HG02870 (cell line): Measurements from ENCODE around the gene SLIT3.
"Not testable (repeated sequence)": the region's sequence is repeated elsewhere in the genome, so short reads cannot be mapped to it uniquely, and the experiment has no call there.

Experiments used
- ATAC-seq: cut with Tn5 transposase; IDR thresholded peaks from one replicate; pipeline ENCODE4 v1.9.1; 2021; ENCODE audit warnings: mild to moderate bottlenecking, moderate library complexity; ENCODE audit not compliant: unreplicated experiment

The SLIT3 gene

DNA sequence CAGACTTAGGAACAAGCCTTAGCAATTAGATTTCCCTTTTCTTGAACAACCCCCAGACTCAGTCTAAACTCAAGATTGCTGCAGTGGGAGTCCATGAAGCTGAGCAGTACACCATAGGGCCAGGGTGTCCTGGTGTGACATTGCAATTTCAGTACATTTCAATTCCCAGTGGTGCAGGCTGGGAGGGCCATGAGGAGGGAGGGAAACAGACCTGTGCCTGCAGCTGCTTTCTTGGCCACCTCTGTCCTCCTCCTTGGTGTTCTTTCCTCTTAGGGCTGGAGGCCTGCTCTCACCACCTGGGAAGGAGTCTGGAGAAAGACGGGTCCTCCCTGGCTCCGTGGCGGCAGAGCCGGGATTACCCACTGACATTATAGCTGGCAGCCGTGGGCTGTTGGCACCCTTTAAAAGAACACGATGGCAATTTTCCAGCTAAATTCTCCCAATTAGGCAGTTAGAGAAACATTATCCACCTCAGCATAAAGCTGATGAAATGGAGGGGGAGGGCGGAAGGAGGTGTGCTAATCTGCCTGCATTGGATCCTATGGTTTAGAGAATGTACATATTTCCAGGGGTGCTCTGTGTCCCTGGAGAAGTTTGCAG is 186.4 kb downstream of the SLIT3 start:
- no peak for ATAC-seq

- ATAC-seq = no peak
These were observed 188.9 kb downstream of the SLIT3 start for GRCh38 chr5:169112016-169112415.

- no peak for ATAC-seq
These were observed 193.8 kb downstream of the SLIT3 start for GRCh38 chr5:169106911-169107706.

DNA sequence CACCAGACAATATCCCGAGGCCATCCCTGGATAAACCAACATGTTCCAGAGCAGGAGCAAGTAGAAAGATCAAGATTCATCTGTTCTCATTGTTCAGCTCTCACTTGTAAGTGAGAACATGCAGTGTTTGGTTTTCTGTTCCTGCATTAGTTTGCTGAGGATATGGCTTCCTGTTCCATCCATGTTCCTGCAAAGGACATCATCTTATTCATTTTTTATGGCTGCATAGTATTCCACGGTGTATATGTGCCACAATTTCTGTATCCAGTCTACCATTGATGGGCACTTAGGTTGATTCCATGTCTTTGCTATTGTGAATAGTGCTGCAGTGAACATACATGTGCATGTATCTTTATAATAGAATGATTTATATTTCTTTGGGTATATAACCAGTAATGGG is 195.4 kb downstream of the SLIT3 start:
- ATAC-seq = not testable (repeated sequence)

DNA sequence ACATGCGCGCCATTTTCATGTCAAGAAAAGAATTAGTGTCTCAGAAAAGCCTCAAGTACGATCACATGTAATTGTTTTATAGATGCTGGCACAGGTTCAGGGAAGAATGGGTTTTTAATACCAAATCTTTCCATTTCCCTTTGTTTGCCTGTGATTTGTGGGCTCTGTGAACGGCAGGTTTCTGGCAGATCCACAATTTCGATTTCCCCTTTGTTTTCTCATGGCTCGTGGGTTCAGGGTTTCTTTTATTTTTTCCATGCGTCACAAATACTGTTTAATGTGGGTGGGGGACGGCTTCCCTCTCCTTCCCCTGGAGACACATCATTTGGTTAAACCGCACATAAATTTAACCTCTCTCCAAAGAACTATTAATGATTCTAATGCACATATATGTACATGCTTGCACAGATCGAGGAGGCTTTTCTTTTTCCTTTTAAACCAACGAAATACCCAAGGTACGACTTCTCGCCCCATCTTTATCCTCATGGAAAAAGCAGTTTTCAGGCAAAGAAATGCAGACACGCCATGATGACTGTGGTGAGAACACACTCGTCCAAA is 195.9 kb downstream of the SLIT3 start:
- no peak for ATAC-seq

- no peak for ATAC-seq
These were observed 197.3 kb downstream of the SLIT3 start for GRCh38 chr5:169103586-169104181.

DNA sequence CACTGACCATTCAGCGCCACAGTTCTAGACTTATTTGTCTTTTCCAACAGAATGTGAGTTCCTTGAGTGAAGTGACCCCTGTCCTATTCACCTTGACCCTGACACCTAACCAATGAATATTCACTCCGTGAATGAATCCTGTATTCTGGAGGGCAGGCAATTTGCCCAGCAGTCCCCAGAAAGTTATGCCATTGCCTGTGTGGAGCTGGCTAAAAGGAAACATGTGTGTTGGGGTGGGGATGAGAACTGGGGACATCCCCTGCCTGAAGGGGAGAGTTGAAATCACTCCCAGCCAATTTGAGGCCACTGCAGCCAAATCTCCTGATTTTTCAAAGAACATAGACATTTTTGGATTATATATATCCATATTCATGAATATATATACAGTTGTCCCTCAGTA is 199.0 kb downstream of the SLIT3 start:
- ATAC-seq = no peak

GRCh38 chr5:169100735-169101075 is 200.2 kb downstream of the SLIT3 start:
- no peak for ATAC-seq

DNA sequence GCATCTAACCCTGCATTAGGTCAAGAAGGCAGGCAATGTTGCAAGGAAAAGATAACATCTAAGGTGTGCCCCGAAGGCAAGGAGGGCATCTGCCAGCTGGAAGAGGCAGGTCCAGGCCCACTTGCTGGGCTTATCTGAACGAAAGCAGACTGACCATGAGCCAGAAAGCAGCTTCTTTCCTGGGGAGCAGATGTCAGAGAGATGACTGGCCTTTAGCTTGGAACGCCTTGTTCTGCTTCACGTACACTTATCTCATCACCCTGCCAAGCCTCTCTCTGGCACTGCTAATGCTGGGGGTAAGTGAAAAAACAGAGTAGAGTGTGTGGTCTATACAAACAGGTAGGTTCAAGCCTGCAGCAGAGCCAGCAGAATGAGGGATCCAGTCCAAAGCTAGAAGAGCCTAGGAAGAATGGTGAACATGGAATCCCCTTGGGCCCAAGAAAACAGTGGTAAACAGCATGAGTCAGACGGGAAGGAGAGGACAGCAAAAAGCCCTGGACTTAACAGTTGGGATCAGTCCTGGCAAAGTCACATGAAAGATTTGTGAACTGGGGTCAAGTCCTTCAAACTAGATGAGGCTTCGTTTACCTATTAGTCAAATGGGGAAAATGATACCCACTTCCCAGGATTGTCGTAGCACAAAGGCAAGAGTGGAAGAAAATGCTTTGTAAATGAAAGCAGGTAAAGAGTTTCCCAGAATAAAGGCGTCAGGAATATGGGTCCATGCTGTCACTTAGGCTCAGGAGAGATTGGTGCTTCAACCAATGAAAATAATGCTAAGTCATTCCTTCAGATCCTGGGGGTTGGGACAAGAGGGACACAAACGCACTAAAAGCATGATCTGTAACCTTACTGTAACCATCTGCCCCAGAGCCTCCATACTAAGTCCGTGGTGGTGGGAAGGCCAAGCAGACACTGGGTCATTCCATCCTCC is 200.9 kb downstream of the SLIT3 start:
- no peak for ATAC-seq

DNA sequence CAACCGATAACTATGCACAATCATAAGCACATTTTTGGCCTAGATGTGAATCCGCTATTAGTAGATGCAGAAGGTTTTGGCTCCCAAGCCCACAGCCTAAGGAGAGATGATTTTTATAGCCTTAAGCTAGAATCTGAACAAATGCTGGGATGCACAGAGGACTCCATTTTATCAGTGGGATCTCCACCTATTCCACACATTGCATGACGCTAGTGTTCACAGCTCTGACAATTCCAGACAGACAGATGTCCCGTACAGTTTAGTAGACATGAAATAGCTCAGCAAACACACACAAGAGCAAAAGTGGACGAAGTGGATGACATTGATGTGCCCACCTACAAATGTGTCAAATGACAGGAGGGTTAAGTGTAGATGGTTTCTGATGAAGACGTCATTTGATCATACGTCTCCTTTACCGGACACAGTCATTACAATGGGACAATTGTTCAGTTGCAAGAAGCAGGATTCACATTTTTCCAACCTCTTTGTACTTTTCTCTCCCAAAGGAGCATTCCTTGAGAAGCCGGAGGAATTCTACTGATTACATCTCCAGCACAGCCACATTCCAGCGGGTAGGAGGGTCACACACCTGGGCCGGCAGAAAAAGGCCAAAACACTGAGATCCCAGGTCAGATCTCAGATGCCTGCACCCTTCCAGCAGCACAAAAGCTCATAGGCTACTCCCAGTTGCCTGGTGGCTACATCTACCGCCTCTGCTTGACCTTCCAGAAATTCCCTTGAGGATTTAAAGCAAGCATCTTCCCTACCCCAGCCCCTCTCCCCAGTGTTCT is 202.4 kb downstream of the SLIT3 start:
- no peak for ATAC-seq

DNA sequence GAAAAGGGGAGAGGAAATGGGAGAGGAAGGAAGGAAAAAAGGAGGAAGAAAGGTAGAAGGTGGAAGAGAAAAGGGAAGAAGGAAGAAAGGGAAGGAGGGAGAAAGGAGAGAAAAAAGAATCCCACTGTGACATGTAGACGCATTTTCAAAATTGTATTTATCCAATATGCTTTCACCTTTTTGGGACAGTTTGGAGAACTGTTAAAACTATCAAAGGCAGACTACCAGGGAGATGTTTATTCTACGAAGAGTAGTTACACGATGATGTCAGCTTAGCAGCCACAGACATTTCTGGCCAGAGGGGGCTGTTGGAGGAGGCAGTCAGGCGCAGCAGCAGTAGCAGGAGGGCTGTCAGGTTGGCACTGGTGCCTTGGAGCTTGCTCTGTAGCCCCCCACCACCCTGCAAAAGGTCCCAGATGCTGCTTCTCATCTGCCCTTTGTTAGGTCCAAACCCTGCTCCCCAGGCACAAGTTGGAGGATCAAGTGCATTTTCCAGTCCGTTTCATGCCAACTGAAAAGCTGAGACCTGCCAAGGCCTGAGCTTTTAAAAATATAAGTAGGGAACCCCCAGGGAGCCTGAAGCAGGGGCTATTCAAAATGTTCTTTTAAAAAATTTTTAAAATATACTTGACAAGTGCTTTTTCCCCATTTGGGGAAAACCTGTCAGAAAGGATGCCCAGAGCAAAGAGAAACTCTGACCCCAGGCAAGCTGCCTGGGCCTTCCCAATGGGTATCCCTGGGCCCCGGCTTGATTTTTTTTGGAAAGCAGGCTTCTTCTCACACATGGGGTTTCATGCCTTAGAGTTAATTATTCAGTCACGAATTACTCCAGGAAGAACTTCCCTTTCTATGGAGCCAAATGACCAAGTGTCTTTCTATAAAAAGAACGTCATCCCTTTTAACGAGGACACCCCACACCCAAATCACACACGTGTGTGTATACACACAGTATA is 203.3 kb downstream of the SLIT3 start:
- ATAC-seq = no peak

DNA sequence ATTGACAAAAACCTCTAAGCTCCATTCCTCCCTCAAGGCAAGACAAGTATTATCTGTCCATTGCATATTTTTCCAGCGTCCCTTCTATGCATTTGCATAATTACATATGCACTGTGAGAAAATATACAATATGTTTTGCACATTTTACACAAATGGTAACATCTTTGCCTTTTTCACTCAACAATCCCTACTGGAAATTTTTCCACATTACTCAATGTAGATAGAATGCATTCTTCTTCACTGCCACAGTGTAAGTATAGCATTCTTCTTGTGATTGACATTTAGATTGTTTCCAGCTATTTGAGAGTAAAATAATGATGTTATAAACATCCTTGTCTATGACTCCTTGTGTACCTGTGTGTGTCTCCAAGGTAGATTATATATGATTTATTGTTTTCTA is 205.0 kb downstream of the SLIT3 start:
- ATAC-seq = no peak

- ATAC-seq = no peak
These were observed 205.5 kb downstream of the SLIT3 start for GRCh38 chr5:169095410-169095960.

DNA sequence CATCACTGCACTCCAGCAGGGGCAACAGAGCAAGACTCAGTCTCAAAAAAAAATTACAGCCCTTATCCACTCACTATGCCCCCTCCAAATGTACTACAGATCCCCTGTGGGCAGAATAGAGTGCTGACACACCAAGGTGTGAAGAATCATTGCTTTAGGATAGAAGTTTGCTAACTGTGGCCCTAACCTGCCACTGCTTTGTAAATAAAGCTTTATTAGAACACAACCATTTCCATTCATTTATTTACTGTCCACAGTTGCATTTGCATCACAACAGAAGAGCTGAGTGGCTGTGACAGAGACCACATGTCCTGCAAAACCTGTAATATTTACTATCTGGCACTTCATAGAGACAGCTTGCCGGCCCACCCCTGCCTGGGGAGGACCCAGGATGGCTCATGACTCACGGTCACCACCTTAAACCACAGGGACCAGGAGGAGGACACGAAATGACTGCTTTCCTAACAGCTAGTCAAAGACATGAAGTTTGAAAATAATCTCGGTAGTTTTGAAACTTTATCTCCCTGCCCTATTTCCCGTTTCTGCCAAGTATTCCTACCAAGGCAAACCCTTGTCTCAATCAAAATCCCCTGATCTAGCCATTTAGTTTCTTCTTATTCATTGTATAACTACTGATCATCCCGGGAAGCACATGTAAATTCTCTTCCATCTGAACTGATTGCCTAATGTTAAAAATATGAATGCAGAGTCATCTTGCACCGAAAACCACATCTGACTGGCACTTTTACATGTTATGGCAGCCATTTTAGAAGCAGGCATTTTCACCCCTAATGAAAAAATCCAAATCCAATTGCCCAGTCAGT is 206.1 kb downstream of the SLIT3 start:
- ATAC-seq = no peak

DNA sequence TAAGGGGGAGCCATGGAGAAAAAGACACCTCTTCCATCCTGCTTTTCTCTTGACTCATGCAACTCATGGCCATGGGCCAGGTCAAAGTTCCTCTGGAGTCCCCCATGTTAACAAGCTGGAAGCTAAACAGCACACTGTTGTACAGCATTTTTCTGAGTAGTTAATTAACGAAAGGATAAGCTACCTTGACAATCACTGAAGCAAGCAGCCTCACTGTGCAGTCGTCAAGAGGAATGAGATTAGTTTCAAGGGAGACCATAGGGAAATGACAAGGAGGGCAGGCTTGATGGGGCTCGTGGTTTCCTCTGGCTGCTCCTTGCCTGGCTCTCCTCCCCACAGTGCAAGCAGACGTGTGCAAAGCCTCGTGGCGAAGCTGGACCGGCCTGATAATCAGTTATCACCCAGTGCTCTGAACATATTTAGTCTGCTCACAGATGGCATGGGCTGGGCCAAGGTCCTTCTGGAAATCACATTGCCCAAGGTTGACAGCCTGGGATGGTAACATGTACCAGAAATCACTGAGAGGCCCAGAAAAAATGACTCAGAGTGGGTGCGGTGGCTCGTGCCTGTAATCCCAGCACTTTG is 209.5 kb downstream of the SLIT3 start:
- no peak for ATAC-seq

DNA sequence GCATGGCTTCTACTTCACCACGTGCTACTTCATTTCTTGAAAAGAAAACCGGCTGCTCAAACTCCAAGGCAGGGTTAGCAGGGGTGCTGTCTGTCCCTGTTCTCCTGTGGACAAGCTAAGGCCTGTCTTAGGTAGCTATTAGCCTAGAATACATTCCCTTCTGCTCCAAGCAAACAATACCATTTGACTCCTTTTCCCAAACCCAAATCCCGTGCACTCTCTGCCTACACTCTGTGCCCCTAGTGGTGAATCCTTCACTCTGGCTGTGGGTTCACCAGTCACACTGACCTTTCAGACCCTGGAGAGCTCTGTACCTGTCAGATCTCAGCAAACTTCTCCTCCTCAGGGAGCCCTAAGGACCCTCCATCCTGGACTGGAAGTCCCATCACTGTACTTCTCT is 211.6 kb downstream of the SLIT3 start:
- no peak for ATAC-seq

- ATAC-seq = no peak
These were observed 212.8 kb downstream of the SLIT3 start for GRCh38 chr5:169088028-169088725.
